Tibial nerve (tissue), 4 donors: Measurements from ENCODE around the gene TMEM62. TPM values are rescaled to one million over a fixed set of nuclear protein-coding genes. Genes with fewer than 3 reads are reported as not detected.

ENCODE experiments used
- DNase-seq, 2 donors: peaks; one replicate each; pipeline ENCODE4 v3.0.0-alpha.2; 2019; ENCODE audit warnings: low spot score in 2 of 2
- H3K27ac ChIP-seq, 4 donors: fragments of 200-600 bp; sonication (generic) in 3 of 4; one replicate each; pipeline ENCODE4 v1.5.1; 2017 to 2019; ENCODE audit warnings: mild to moderate bottlenecking in 1 of 4
- H3K27me3 ChIP-seq, 2 donors: fragments of 200-600 bp; sonication (generic) in 1 of 2; one replicate each; pipeline versions ENCODE4 v1.5.1 to v1.6.0; 2017 to 2019
- H3K36me3 ChIP-seq, 3 donors: fragments of 200-600 bp; sonication (generic); one replicate each; pipeline ENCODE4 v1.5.1; 2018 to 2019
- H3K4me1 ChIP-seq, 4 donors: fragments of 200-600 bp; sonication (generic) in 3 of 4; one replicate each; pipeline ENCODE4 v1.5.1; 2017 to 2019
- H3K4me3 ChIP-seq, 4 donors: fragments of 200-600 bp; sonication (generic) in 3 of 4; one replicate each; pipeline ENCODE4 v1.5.1; 2017 to 2019; ENCODE audit warnings: mild to moderate bottlenecking in 1 of 4, moderate library complexity in 1 of 4
- H3K9me3 ChIP-seq, 4 donors: fragments of 200-600 bp; sonication (generic) in 3 of 4; one replicate each; pipeline ENCODE4 v1.5.1; 2017 to 2019
- CTCF ChIP-seq, 5 experiments: fragments of 200-600 bp in 3 of 5; fragments of 450-650 bp in 2 of 5; sonication (generic) in 3 of 5; IDR thresholded peaks; one replicate each; pipeline ENCODE4 v1.5.1; 2016 to 2019; ENCODE audit warnings: antibody characterized with exemption in 5 of 5, mild to moderate bottlenecking in 3 of 5, moderate library complexity in 2 of 5
- EP300 ChIP-seq, 2 donors: sonication (generic); formaldehyde crosslinking; IDR thresholded peaks; one replicate each; pipeline ENCODE4 v1.6.1; 2017; ENCODE audit warnings: antibody characterized with exemption in 2 of 2, mild to moderate bottlenecking in 1 of 2
- POLR2A ChIP-seq, 2 donors: fragments of 450-650 bp; IDR thresholded peaks; one replicate each; pipeline ENCODE4 v1.6.1; 2017; ENCODE audit warnings: antibody characterized with exemption in 2 of 2, mild to moderate bottlenecking in 2 of 2, moderate library complexity in 2 of 2
- WGBS, 2 donors: methylation state at CpG; one replicate each; pipeline ENCODE4 v1.1.5; 2018; 5-methylcytosine and 5-hydroxymethylcytosine counted together
- total RNA-seq, 4 donors: library from RNA; depleted of rRNA; stranded (reverse); fragments of >200 nt; gene quantifications; one replicate each; pipeline ENCODE4 v1.1.0, GENCODE V29; 2016

Gene TMEM62
- total RNA-seq, 4 donors from 2014 or later: 19.5 to 49.8 (median 35.6) TPM

- no peak for DNase-seq
- TF ChIP-seq CTCF (IDR thresholded peaks at IDR 0.05): no peak
- TF ChIP-seq EP300 (IDR thresholded peaks at IDR 0.05): no peak
- TF ChIP-seq POLR2A (IDR thresholded peaks at IDR 0.05): no peak
- H3K27me3 ChIP-seq: no peaks in the 10 kb centered on the region
- H3K4me1 ChIP-seq: peaks cover 0 to 30% (median 0%) of the 10 kb centered on the region in 4 donors
- no peaks in the 10 kb centered on the region for H3K9me3 ChIP-seq
- H3K27ac ChIP-seq: peak overlapping the region in 1 of 4 donors; percentile 52
- WGBS, 2 donors: 64 to 73% methylated on average over 1 of the region's 1 CpG
- H3K36me3 ChIP-seq: peaks cover 0 to 18% (median 0%) of the 10 kb centered on the region in 3 donors
- H3K4me3 ChIP-seq: no peak overlapping the region
These were observed 38.9 kb upstream of the TMEM62 start for GRCh38 chr15:43094416-43095030.

GRCh38 chr15:43095243-43095642 is 38.1 kb upstream of the TMEM62 start:
- WGBS, 2 donors: 35 to 37% methylated on average over 1 of the region's 1 CpG
- Histone ChIP-seq H3K4me3 (no peak overlapping the region), H3K27me3 (no peaks in the 10 kb centered on the region), H3K27ac (no peak overlapping the region), H3K4me1 (peaks cover 0 to 30% (median 0%) of the 10 kb centered on the region in 4 donors), H3K9me3 (no peaks in the 10 kb centered on the region), H3K36me3 (peaks cover 0 to 25% (median 0%) of the 10 kb centered on the region in 3 donors)
- DNase-seq: no peak
- TF ChIP-seq POLR2A (IDR thresholded peaks at IDR 0.05) (no peak), CTCF (IDR thresholded peaks at IDR 0.05) (no peak), EP300 (IDR thresholded peaks at IDR 0.05) (no peak)

GRCh38 chr15:43095708-43096347 is 37.6 kb upstream of the TMEM62 start:
- Histone ChIP-seq H3K27me3 (no peaks in the 10 kb centered on the region), H3K9me3 (no peaks in the 10 kb centered on the region), H3K27ac (no peak overlapping the region), H3K4me3 (no peak overlapping the region), H3K4me1 (peaks cover 0 to 32% (median 0%) of the 10 kb centered on the region in 4 donors), H3K36me3 (peaks cover 0 to 31% (median 0%) of the 10 kb centered on the region in 3 donors)
- no peak for DNase-seq
- no peak for TF ChIP-seq EP300 (IDR thresholded peaks at IDR 0.05)
- TF ChIP-seq CTCF (IDR thresholded peaks at IDR 0.05): no peak
- no peak for TF ChIP-seq POLR2A (IDR thresholded peaks at IDR 0.05)
- 87 to 95% methylated on average over 8 of the region's 8 CpGs for WGBS, 2 donors

GRCh38 chr15:43096411-43096810 is 37.0 kb upstream of the TMEM62 start:
- Histone ChIP-seq H3K27ac (no peak overlapping the region), H3K36me3 (peaks cover 0 to 36% (median 0%) of the 10 kb centered on the region in 3 donors), H3K9me3 (no peaks in the 10 kb centered on the region), H3K4me3 (no peak overlapping the region), H3K4me1 (peaks cover 0 to 38% (median 0%) of the 10 kb centered on the region in 4 donors), H3K27me3 (no peaks in the 10 kb centered on the region)
- no peak for DNase-seq
- TF ChIP-seq POLR2A (IDR thresholded peaks at IDR 0.05) (no peak), CTCF (IDR thresholded peaks at IDR 0.05) (no peak), EP300 (IDR thresholded peaks at IDR 0.05) (no peak)
- 83 to 86% methylated on average over 6 of the region's 6 CpGs for WGBS, 2 donors
